Effector memory CD4-positive, alpha-beta T cell (primary cell): ENCODE measurements around the gene ACTL7B.
"Not testable (repeated sequence)": the region's sequence is repeated elsewhere in the genome, so short reads cannot be mapped to it uniquely, and the experiment has no call there.

Experiments
- DNase-seq, 3 donors: peaks; one replicate each; pipeline ENCODE4 v3.0.0-alpha.2; 2020
- H3K27ac ChIP-seq: 2 replicates; pipeline ENCODE4 v1.7.0; 2013; ENCODE audit warnings: mild to moderate bottlenecking, low read length, moderate library complexity; ENCODE audit not compliant: insufficient read depth, poor library complexity, severe bottlenecking
- H3K27me3 ChIP-seq: replicated peaks from 2 replicates; pipeline ENCODE4 v1.7.0; 2013; ENCODE audit warnings: mild to moderate bottlenecking, low read length; ENCODE audit not compliant: insufficient read depth, control insufficient read depth, poor library complexity, severe bottlenecking
- H3K36me3 ChIP-seq: 2 replicates; pipeline ENCODE4 v1.7.0; 2013; ENCODE audit warnings: mild to moderate bottlenecking, low read length, moderate library complexity; ENCODE audit not compliant: control insufficient read depth, insufficient read depth
- H3K4me1 ChIP-seq: 2 replicates; pipeline ENCODE4 v1.7.0; 2013; ENCODE audit warnings: low read length, mild to moderate bottlenecking; ENCODE audit not compliant: control insufficient read depth, insufficient read depth, poor library complexity, severe bottlenecking
- H3K4me3 ChIP-seq: 2 replicates; pipeline ENCODE4 v1.7.0; 2013; ENCODE audit warnings: low read length, low read depth, mild to moderate bottlenecking; ENCODE audit not compliant: insufficient read depth, poor library complexity, severe bottlenecking
- H3K9me3 ChIP-seq: 2 replicates; pipeline ENCODE4 v1.7.0; 2013; ENCODE audit warnings: mild to moderate bottlenecking, low read length, moderate library complexity; ENCODE audit not compliant: control insufficient read depth

Gene ACTL7B

GRCh38 chr9:108886594-108887271 is 30.9 kb upstream of the ACTL7B start:
- H3K36me3 ChIP-seq = peaks cover 54% of the 10 kb centered on the region
- not testable (repeated sequence) for H3K27ac ChIP-seq, DNase-seq, H3K27me3 ChIP-seq, H3K9me3 ChIP-seq, H3K4me1 ChIP-seq, H3K4me3 ChIP-seq

- DNase-seq = no peak
- H3K4me1 ChIP-seq = no peaks in the 10 kb centered on the region
- H3K9me3 ChIP-seq = no peaks in the 10 kb centered on the region
- no peak overlapping the region for H3K27ac ChIP-seq
- peaks cover 51% of the 10 kb centered on the region for H3K36me3 ChIP-seq
- no peak overlapping the region for H3K4me3 ChIP-seq
- H3K27me3 ChIP-seq = no peaks in the 10 kb centered on the region
These were observed 30.0 kb upstream of the ACTL7B start for GRCh38 chr9:108885643-108886348.

- H3K27ac ChIP-seq = no peak overlapping the region
- H3K4me1 ChIP-seq = no peaks in the 10 kb centered on the region
- H3K4me3 ChIP-seq = no peak overlapping the region
- H3K9me3 ChIP-seq = no peaks in the 10 kb centered on the region
- no peak for DNase-seq
- no peaks in the 10 kb centered on the region for H3K27me3 ChIP-seq
- H3K36me3 ChIP-seq = peaks cover 52% of the 10 kb centered on the region
These were observed 28.9 kb upstream of the ACTL7B start for GRCh38 chr9:108884701-108885100.

- no peaks in the 10 kb centered on the region for H3K9me3 ChIP-seq
- H3K27me3 ChIP-seq = no peaks in the 10 kb centered on the region
- peaks cover 54% of the 10 kb centered on the region for H3K36me3 ChIP-seq
- no peak overlapping the region for H3K27ac ChIP-seq
- H3K4me3 ChIP-seq = no peak overlapping the region
- no peaks in the 10 kb centered on the region for H3K4me1 ChIP-seq
- DNase-seq = no peak
These were observed 27.3 kb upstream of the ACTL7B start for GRCh38 chr9:108883085-108883484.

GRCh38 chr9:108882052-108882888 is 26.5 kb upstream of the ACTL7B start:
- no peaks in the 10 kb centered on the region for H3K27me3 ChIP-seq
- no peak for DNase-seq
- H3K4me1 ChIP-seq = no peaks in the 10 kb centered on the region
- no peaks in the 10 kb centered on the region for H3K9me3 ChIP-seq
- no peak overlapping the region for H3K4me3 ChIP-seq
- no peak overlapping the region for H3K27ac ChIP-seq
- H3K36me3 ChIP-seq = peaks cover 58% of the 10 kb centered on the region

- no peak for DNase-seq
- H3K9me3 ChIP-seq = no peaks in the 10 kb centered on the region
- H3K27me3 ChIP-seq = no peaks in the 10 kb centered on the region
- no peak overlapping the region for H3K27ac ChIP-seq
- no peaks in the 10 kb centered on the region for H3K4me1 ChIP-seq
- H3K36me3 ChIP-seq = peaks cover 67% of the 10 kb centered on the region
- no peak overlapping the region for H3K4me3 ChIP-seq
These were observed 25.0 kb upstream of the ACTL7B start for GRCh38 chr9:108880738-108881316.

- Histone ChIP-seq H3K36me3 (peaks cover 67% of the 10 kb centered on the region), H3K4me3 (no peak overlapping the region), H3K27ac (no peak overlapping the region), H3K9me3 (no peaks in the 10 kb centered on the region), H3K4me1 (no peaks in the 10 kb centered on the region), H3K27me3 (no peaks in the 10 kb centered on the region)
- no peak for DNase-seq
These were observed 21.7 kb upstream of the ACTL7B start for GRCh38 chr9:108877524-108877923.

- Histone ChIP-seq H3K4me3 (no peak overlapping the region), H3K27ac (no peak overlapping the region), H3K9me3 (no peaks in the 10 kb centered on the region), H3K27me3 (no peaks in the 10 kb centered on the region), H3K36me3 (peaks cover 66% of the 10 kb centered on the region), H3K4me1 (no peaks in the 10 kb centered on the region)
- no peak for DNase-seq
These were observed 20.6 kb upstream of the ACTL7B start for GRCh38 chr9:108876425-108876824.

- no peak for DNase-seq
- H3K4me3 ChIP-seq = no peak overlapping the region
- no peaks in the 10 kb centered on the region for H3K27me3 ChIP-seq
- H3K9me3 ChIP-seq = no peaks in the 10 kb centered on the region
- H3K27ac ChIP-seq = no peak overlapping the region
- H3K4me1 ChIP-seq = no peaks in the 10 kb centered on the region
- peaks cover 48% of the 10 kb centered on the region for H3K36me3 ChIP-seq
These were observed 18.4 kb upstream of the ACTL7B start for GRCh38 chr9:108874058-108874788.
